Activated CD4-positive, alpha-beta T cell treated with anti-CD3 and anti-CD28 coated beads for 4 hours (primary cell): ENCODE measurements around the gene UBE2L5.

Experiments
- DNase-seq, 2 donors: peaks; one replicate each; pipeline ENCODE4 v3.0.0-alpha.2; 2020

UBE2L5 gene

DNA sequence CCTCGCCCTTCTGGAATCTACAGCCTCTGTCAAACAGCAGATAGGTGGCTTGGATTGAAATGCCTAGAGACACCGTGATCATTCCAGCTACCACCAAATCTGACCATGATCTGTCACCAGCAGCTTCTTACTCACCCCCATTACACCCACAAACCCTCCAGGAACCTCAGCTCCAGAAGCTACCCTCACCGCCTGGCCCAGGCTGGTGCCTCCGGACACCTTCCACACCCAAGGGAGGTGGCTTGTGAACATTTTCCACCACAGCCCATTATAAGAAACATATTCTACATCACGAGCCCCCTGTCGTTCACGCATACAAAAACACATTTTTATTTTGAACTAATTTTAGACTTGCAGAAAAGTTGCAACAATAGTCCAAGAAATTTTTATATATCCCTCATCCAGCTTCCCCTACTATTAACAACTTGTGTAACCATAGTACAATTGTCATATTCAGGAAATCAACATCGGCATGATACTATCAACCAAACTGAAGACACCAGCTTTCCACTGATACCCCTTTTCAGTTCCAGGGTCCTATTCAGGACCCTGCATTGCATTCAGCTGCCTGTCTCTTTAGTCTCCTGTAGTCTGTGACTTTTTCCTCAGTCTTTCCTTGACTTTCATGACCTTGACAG, 15.4 kb upstream of the UBE2L5 start:
- DNase-seq, result no peak

DNA sequence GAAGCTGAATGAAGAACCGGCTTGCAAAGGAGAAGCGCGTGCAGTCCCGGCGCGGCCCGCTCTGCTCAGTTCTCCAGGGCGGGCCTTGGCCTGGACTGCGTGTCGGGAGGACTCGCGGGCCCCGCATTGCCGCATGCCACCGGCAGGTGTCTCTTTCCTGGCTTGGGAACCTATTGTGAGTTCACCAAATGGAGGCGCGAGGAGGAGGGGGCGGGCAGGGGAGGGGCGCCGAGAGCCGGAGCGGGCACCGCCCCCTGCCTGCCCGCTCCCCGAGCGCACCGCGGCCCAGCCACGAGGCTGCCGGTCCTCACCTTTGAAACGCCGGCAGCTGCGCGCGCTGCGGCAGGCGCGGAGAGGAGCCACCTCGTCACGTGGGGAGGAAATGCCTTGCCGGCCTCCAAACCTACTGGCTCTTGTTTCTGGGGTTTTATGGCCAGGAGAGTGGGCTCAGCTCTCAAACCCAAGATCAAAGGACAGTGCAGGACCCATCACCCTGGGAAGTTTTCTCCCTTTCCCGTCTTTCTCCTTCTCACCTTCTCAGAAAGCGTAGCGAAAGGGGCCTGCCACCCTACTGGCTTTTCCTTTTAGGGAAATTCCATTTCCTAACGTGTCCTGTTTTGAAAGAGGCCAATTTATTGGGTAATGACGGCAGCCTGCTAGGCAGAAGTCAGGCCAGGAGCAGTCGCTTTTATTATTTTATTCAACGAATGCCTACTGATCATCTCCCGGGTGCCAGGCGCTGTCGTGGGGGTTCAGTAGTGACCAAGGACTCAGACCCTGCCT, 13.8 kb upstream of the UBE2L5 start:
- peak; percentile 91 to 94 for DNase-seq

DNA sequence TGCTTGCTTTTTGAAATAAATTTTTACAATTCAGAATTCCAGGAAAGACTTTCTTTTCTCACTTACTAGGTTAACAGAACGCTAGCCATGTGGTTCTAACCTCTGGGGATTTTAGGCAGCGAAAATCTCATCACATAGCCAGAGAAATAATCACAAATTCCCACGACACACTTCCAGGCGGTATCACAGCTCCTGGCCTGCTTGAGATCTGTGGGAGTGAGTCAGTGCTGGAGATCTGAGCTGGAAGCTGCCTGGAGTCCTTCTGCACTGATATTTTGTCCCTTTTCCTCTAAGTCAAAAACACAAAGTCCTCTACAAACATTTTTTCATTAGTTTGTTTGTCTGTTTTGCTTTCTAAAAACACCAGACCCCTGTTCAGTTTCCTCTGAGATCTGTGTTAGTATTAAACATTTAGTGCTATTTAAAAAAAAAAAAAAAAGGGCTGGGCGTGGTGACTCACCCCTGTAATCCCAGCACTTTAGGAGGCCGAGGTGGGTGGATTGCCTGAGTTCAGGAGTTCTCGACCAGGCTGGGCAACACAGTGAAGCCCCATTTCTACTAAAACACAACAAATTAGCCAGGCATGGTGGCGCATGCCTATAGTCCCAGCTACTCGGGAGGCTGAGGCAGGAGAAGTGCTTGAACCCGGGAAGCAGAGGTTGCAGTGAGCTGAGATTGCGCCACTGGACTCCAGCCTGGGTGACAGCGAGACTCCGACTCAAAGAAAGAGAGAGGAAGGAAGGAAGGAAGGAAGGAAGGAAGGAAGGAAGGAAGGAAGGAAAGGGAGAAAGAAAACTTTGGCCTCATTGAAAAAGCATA, 12.2 kb upstream of the UBE2L5 start:
- DNase-seq, result no peak

DNA sequence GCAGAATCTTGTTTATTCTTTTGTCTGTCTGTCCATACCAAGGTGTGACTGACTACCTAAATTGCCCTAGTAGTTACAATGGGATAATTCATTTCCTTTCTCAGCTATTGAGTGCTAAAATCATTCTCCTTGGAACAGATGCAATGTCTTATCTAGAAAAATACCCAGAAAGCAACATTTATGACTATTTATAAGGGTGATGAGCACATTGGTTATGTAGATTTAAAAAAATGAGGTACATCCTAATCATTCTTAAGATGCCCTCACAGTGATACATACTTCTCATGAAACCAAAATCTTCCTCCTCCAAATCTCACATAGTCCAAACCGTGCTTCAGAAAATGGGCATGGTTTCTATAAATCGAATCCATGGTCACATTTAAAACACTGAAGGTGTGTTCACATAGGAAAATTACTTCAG, 11.6 kb upstream of the UBE2L5 start:
- no peak for DNase-seq

DNA sequence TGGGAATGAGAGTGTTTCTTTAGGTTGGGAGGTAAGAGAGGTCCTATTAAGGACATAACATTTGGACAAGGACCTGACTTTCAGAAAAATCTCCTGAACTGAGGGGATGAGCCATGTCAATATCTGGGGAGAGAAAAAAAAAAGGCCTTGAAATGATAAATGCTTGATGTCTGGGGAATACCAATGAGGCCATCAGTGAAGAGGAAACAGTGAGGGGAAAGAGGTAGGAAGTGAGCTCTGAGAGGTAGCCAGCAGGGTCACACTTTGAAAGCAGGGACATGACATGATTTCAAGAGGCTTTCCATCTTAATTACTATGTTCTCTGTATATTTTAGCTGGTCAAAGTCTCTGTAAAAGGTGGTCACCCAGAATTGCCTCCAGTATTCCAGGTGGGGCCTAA, 9.9 kb upstream of the UBE2L5 start:
- DNase-seq, result no peak

DNA sequence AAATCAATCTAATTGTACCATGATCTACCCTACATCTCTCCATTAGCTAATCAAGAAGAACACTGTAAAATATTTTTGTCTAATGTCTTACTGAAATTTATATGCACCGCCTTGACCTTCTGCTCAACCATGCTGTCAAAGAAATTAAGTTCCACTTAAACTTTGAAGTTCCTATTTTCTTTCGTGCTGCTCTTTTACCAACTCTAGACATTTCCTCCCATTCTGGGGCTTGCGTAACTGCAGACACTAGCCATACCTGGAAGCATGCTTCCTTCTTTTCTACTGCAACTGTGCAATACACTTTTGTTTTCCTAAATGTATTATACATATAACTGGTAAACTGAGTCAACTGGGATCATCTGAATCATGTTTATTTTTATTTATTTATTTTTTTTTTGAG, 8.5 kb upstream of the UBE2L5 start:
- DNase-seq, result no peak

DNA sequence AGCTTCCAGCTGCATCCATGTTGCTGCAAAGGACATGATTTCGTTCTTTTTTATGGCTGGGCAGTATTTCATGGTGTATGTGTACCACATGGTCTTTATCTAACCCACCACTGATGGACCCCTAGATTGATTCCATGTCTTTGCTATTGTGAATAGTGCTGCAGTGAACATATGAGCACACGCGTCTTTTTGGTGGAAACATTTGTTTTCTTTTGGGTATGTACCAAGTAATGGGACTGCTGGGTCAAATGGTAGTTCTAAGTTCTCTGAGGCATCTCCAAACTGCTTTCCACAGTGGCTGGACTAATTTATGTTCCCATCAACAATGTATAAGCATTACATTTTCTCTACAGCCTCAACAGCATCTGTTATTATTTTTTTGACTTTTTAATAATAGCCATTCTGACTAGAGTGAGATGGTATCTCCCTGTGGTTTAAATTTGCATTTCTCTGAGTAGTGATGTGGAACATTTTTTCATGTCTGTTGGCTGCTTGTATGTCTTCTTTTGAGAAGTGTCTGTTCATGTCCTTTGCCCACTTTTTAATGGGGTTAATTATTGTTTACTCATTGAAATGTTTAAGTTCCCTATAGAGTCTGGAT, 6.8 kb upstream of the UBE2L5 start:
- DNase-seq, result no peak

DNA sequence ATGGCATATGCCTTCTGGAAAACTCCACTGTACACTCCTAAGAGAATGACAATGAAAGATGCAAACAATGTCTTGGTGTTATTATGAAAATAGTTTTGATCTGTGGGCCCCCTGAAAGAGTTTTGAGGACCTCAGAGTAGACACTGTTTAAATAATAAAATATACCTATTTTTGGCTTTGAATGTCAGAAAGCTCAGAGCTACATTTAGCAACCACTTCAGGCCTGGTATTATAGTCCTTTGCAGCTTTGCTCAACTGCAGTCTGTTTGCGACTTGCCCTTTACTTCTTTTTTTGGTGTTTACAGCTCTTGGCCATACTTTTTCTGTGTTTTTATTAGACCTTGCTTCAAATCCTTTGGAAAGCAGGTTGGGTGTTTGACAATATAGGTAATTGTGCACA, 5.8 kb upstream of the UBE2L5 start:
- no peak for DNase-seq

DNA sequence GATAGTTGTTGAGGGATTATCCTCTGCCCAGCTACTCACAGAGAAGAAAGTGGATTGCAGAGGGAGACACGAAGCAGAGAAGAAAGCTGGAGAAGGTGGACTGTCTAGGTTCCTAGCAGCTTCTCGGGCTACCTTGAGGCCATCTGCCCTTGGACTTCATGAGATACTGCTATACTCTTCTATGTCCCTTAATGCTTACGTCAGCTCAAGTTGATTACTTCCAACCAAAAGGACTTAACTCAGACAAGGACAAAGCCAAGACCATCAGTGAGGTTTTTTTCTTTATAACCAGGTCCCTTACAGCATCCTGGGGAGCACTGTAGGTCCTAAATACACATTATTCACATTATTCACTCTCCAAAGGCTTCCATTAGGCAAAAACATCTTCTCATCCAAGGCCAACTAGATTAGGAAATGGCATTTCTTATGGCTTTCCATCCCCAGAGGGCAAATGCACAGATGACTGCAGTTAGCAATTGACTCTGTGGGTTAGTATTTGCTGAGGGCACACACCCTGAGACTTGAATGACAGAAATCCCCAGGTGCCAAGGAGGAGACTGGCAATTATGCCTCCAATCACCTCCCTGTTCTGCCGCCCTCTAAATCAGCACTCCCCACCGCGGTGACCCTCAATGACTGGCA, 4.1 kb upstream of the UBE2L5 start:
- DNase-seq, result no peak

DNA sequence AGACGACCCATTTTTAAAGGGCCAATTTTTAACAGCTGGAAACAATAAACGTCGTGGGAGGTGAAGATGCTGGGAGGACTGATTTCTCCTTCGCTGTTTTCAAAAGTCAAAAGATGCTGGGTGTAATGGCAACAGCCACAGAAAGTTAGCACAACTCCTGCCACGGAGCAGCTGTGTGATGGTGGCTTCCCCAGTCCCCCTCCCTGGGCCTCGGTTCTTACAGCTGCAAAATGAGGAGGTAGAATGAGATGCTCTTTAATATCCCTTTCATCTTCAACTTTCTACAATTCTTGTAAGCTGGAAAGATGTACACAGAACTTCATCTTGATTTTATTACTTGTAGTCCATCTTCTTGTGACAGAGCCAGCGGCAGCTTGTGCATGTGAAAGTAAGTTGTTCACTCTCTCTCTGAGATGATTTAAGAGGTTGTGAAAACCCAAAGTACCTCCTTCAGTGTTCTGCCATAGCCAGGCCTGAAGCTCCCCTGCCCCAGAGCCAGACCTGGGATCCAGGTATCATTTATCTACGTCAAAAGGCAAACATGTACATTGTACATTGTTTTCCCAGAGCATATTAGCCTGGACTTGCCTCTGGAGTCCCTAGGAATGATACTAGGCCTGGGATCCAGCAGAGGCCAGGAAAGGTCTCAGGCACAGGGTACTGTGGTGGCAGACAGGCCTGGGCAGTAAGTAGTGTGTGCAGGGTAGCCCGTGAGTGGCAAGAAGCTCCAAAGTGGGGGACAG, 3.4 kb upstream of the UBE2L5 start:
- DNase-seq, result no peak

DNA sequence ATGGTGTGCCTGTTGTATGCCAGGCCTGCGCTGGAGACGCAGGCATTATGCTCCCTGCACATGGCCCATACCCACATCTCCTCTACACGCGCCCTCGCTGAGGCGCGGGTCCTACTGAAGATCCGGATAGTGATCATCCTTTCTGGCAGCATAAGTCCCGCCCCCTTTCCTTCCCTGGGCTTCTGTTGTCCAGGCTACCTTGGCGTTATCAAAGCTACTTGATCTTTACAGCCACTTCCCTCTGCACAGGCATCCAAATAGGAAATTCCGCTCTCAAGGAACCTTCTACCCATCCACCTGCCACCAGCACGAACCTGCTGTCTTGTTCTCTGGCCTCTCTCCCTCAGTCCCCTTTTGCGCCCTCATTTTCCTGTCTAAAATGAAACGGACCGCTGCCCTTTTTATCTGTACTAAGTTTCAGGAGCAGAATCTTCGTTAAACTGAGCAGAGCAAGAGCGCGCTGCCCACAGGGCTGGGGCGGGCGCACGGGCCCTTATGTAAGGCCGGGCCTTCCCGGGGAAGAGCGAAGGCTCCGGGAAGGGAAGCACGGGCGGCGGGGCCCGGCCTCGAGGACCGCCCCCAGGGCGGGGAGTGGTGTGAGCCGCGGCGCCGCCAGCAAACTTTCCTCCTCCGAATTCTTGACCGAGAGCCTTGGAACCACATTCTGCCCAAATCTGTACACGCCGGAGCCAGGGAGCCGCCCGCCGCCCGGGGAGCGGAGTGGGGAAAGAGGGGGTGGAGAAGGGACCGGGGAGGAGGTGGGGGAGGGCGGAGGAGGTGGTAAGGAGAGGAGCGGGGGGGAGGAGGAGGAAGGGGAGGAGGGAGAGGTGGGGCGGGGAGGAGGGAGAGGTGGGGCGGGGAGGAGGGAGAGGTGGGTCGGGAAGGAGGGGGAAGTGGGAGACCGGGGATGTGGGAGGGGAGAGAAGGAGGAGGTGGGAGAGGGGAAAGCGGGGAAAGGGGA, 920 bp upstream of the UBE2L5 start:
- DNase-seq, result peak; percentile 49 to 51

DNA sequence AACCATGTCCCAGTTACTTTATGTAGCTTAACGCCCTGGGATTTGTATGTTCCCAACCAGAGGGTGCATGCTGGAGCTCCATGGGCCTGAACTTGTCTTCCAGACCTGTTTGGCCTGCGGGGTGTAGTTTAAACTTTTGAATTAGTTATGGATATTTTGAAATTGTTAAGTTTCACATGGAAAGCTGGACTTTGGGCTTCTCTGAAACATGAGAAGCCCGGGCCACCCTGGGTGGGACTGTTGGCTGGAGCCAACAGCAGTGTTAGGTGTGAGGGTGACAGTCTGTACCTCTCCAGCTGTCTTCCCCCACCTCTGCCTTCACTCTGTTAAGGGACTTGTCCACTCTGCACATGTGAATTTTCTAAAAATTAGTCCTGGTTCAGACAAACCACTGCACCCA, 1.6 kb downstream of the UBE2L5 start:
- DNase-seq, result no peak

DNA sequence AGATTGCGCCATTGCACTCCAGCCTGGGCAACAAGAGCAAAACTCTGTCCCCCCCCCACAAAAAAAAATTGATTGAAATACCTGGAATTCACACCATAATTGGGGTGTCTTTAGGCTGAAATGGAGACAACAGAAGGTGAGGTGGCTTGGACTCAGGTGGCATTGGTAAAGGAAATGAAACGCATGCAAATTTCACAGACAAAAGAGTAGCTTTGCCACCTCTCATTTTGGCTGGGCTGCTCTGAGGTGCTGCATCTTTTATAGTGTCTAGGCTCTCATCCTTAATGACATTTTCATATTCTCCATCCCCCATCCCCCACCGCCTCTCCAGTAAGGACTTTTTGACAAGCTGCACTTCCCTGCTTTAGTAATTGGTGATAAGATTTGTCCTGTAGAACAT, 6.9 kb downstream of the UBE2L5 start:
- DNase-seq, result no peak

DNA sequence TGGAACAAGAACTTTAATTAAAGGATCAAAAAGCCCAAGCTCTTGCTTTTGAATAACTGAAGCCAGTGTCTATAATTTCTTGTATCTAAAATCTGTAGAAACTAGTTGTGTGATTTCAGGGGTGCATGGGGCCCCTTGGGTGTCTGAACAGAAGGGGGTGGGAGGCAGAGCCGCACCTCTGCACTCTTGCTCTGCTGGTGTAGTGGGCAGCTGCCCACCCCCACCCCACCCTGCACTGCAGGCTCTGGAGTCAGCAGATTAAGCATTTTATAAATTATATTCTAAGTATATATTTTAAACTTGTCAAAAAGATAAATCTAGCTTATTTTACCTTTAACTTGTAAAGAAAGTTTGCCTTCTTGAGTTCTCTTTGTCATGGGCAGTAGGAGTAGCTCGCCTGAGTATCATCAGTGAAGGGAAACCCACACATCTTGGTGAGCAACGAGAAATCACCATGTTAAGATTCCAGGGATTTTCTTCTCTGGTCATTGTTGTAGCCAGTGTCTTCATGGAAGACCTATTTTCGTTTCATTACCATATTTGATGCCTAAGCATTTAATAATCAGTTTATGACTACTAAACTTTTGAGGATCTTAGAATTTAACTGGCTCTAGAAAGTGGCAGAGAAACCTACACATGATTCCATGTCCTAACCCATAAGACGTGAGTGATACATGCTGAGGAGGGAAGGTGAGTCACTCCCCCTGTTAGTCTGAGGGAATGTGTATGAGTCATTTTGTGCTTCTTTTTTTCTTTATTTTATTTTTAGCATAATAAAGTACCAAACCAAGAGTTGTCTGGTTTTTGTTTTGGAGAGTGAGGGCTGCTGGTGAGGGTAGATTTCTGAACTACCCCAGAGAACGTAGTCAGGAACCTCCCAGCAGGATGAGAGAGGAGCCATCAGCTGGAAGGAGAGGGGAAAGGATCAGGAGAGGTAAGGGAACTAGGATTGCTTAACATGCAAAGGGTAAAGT, 7.7 kb downstream of the UBE2L5 start:
- peak; percentile 40 to 54 for DNase-seq

DNA sequence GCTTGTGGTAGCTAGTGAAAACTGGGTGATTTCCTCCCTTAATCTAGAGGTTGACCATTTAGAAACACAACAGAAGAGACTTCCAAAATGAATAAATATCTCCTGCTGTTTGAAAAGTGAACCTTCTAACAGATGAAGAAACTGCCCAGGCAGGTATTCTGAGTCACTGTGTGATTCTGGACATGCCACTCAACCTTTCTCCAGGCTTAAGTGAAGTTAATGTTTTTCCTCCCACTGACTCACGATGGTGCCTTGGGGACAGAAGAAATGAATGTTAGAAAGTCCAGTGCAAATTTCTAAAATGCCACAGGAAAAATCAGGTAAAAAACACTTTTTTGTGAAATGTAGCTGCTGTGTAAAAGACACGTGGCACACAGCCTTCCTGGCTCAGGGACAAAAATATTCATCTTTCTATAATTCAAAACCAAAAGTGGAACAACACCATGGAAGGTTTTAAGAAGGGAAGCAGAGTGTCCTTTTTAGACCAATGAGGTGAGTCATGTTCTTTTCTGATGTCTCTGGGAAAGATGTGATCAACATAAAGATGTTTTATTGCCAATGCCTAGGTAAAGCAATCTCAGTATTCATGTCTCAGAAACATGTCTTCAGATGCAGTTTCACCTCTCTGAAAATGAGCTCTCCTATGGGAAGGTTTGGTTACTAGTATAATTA, 9.1 kb downstream of the UBE2L5 start:
- DNase-seq, result no peak

DNA sequence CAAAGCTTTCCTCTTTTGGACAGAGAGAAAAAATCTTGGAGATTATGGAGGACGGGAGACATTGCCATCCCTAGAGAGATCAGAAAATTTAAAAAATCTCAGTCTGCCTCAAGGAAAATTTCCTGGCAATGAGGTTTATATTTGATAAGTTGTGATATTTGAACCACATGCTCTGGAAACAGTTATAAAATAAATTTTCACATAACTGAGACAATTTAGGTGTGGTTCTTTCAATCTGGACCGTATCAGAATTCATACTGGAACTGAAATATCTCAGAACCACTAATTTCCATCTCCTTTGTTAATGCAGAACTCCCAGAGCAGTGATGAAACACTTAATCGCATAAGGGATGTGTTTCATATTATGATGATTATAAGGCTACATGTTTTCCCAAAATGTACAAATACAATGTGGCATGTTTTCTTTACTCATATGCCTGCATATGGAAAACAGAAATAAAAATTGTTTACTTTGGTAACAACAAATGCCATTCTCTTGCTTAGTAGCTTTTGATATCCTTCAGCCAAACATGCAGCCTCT, 13.7 kb downstream of the UBE2L5 start:
- DNase-seq, result no peak

DNA sequence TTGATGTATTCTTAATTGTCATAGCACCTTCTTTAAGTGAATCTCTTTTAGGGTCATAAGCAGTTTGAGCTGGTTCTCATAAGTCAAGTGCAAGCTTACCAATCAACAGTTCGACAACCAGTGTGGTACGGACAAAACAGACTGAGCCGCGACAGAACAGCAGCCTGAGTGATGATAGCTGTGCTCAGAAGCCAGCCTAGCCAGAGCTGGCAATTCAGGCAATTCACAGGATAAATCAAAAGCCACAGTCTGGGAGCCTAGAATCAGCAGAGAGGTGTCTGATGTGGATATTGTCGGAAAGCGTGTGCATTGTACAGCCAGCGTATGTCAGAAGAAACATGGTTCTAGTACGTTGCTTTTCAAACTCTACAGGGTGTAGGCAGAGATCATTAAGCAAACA, 14.9 kb downstream of the UBE2L5 start:
- DNase-seq, result no peak

DNA sequence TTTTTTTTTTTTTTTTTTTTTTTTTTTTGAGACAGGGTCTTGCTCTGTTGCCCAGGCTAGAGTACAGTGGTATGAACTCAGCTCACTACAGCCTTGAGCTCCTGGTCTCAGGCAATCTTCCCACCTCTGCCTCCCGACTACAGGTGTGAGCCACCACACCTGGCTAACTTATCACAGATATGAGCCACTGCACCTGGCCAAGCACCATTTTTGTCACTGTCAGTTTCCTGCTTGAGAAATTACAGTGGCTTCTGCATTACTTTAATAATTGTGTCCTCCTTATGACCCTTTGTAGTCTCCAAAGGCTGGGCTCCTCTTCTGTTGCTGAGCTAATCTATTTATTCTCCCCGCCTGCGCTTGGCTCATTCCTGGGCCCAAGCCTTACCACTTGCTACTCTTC, 16.0 kb downstream of the UBE2L5 start:
- DNase-seq, result no peak
